ENCODE data around the gene METTL6.
"Not testable (repeated sequence)": the region's sequence is repeated elsewhere in the genome, so short reads cannot be mapped to it uniquely, and the experiment has no call there.

METTL6 gene

GRCh38 chr3:15387171-15387581, 40.2 kb downstream of the METTL6 start:
- no peak overlapping the region for H3K23ac ChIP-seq (ENCODE audit: low read length)
- DNase-seq = no peak
- no peak overlapping the region for H2AK5ac ChIP-seq (ENCODE audit: low read length)
- no peaks in the 10 kb centered on the region for H3K36me3 ChIP-seq (ENCODE audit: control insufficient read depth, insufficient read depth, low read length)
- no peaks in the 10 kb centered on the region for H3K27me3 ChIP-seq (ENCODE audit: insufficient read depth, low read length, poor library complexity)
- H4K8ac ChIP-seq (ENCODE audit: low read depth, low read length) = no peak overlapping the region
- no peaks in the 10 kb centered on the region for H3K79me2 ChIP-seq (ENCODE audit: control insufficient read depth, insufficient read depth, low read length)
- no peak overlapping the region for H3K27ac ChIP-seq (ENCODE audit: low read depth, low read length)
- H3K18ac ChIP-seq (ENCODE audit: low read length) = no peak overlapping the region
- H3K4me2 ChIP-seq (ENCODE audit: low read length) = no peak overlapping the region
- H3K4ac ChIP-seq (ENCODE audit: low read depth, low read length) = no peak overlapping the region
- no peak overlapping the region for H2BK5ac ChIP-seq (ENCODE audit: low read length)
- no peak overlapping the region for H4K5ac ChIP-seq (ENCODE audit: low read length)
- no peaks in the 10 kb centered on the region for H3K4me1 ChIP-seq (ENCODE audit: control insufficient read depth, low read depth, low read length)
- no peaks in the 10 kb centered on the region for H3K79me1 ChIP-seq (ENCODE audit: low read length)
- H3K4me3 ChIP-seq (ENCODE audit: low read length) = no peak overlapping the region
- no CpG with 5 or more reads among the region's 1 CpG for WGBS (ENCODE audit: extremely low coverage, insufficient coverage, low lambda C conversion rate)
- no peak overlapping the region for H2BK120ac ChIP-seq (ENCODE audit: low read depth, low read length)
- H3K56ac ChIP-seq (ENCODE audit: low read length) = no peak overlapping the region
- no peak overlapping the region for H3K9ac ChIP-seq (ENCODE audit: low read length)
- H2BK15ac ChIP-seq (replicated peaks; ENCODE audit: low read depth) = no peak overlapping the region

- H3K27ac ChIP-seq (ENCODE audit: low read depth, low read length); H3K56ac ChIP-seq (ENCODE audit: low read length); H2BK15ac ChIP-seq (replicated peaks; ENCODE audit: low read depth); H3K4me1 ChIP-seq (ENCODE audit: control insufficient read depth, low read depth, low read length); H3K9ac ChIP-seq (ENCODE audit: low read length); H3K4me2 ChIP-seq (ENCODE audit: low read length); H2AK5ac ChIP-seq (ENCODE audit: low read length); H3K4ac ChIP-seq (ENCODE audit: low read depth, low read length); H2BK120ac ChIP-seq (ENCODE audit: low read depth, low read length); H3K23ac ChIP-seq (ENCODE audit: low read length); H3K79me1 ChIP-seq (ENCODE audit: low read length); H2BK5ac ChIP-seq (ENCODE audit: low read length); DNase-seq; H3K18ac ChIP-seq (ENCODE audit: low read length); H3K36me3 ChIP-seq (ENCODE audit: control insufficient read depth, insufficient read depth, low read length); H3K79me2 ChIP-seq (ENCODE audit: control insufficient read depth, insufficient read depth, low read length); H3K27me3 ChIP-seq (ENCODE audit: insufficient read depth, low read length, poor library complexity); H3K4me3 ChIP-seq (ENCODE audit: low read length); H4K5ac ChIP-seq (ENCODE audit: low read length); H4K8ac ChIP-seq (ENCODE audit: low read depth, low read length): not testable (repeated sequence)
- no CpG with 5 or more reads among the region's 5 CpGs for WGBS (ENCODE audit: extremely low coverage, insufficient coverage, low lambda C conversion rate)
Observed at GRCh38 chr3:15386654-15386955, 40.7 kb downstream of the METTL6 start.

- Histone ChIP-seq H3K4me2 (ENCODE audit: low read length) (no peak overlapping the region), H3K4ac (ENCODE audit: low read depth, low read length) (no peak overlapping the region), H3K79me1 (ENCODE audit: low read length) (no peaks in the 10 kb centered on the region), H2BK15ac (replicated peaks; ENCODE audit: low read depth) (no peak overlapping the region), H4K5ac (ENCODE audit: low read length) (no peak overlapping the region), H3K27me3 (ENCODE audit: insufficient read depth, low read length, poor library complexity) (no peaks in the 10 kb centered on the region), H3K27ac (ENCODE audit: low read depth, low read length) (no peak overlapping the region), H2BK120ac (ENCODE audit: low read depth, low read length) (no peak overlapping the region), H3K4me3 (ENCODE audit: low read length) (no peak overlapping the region), H2AK5ac (ENCODE audit: low read length) (no peak overlapping the region), H2BK5ac (ENCODE audit: low read length) (no peak overlapping the region), H4K8ac (ENCODE audit: low read depth, low read length) (no peak overlapping the region), H3K4me1 (ENCODE audit: control insufficient read depth, low read depth, low read length) (no peaks in the 10 kb centered on the region), H3K79me2 (ENCODE audit: control insufficient read depth, insufficient read depth, low read length) (no peaks in the 10 kb centered on the region), H3K36me3 (ENCODE audit: control insufficient read depth, insufficient read depth, low read length) (no peaks in the 10 kb centered on the region), H3K9ac (ENCODE audit: low read length) (no peak overlapping the region), H3K23ac (ENCODE audit: low read length) (no peak overlapping the region), H3K56ac (ENCODE audit: low read length) (no peak overlapping the region), H3K18ac (ENCODE audit: low read length) (no peak overlapping the region)
- WGBS (ENCODE audit: extremely low coverage, insufficient coverage, low lambda C conversion rate) = no CpG with 5 or more reads among the region's 1 CpG
- no peak for DNase-seq
Observed at GRCh38 chr3:15385901-15386653, 41.3 kb downstream of the METTL6 start.

GRCh38 chr3:15385238-15385695, 42.1 kb downstream of the METTL6 start:
- H3K4me2 ChIP-seq (ENCODE audit: low read length); H3K27me3 ChIP-seq (ENCODE audit: insufficient read depth, low read length, poor library complexity); H4K5ac ChIP-seq (ENCODE audit: low read length); H4K8ac ChIP-seq (ENCODE audit: low read depth, low read length); H2BK120ac ChIP-seq (ENCODE audit: low read depth, low read length); DNase-seq; H3K4ac ChIP-seq (ENCODE audit: low read depth, low read length); H3K4me1 ChIP-seq (ENCODE audit: control insufficient read depth, low read depth, low read length); H3K79me1 ChIP-seq (ENCODE audit: low read length); H2BK15ac ChIP-seq (replicated peaks; ENCODE audit: low read depth); H2BK5ac ChIP-seq (ENCODE audit: low read length); H3K56ac ChIP-seq (ENCODE audit: low read length); H3K4me3 ChIP-seq (ENCODE audit: low read length); H3K27ac ChIP-seq (ENCODE audit: low read depth, low read length); H3K9ac ChIP-seq (ENCODE audit: low read length); H3K18ac ChIP-seq (ENCODE audit: low read length); H2AK5ac ChIP-seq (ENCODE audit: low read length); H3K23ac ChIP-seq (ENCODE audit: low read length); H3K79me2 ChIP-seq (ENCODE audit: control insufficient read depth, insufficient read depth, low read length); H3K36me3 ChIP-seq (ENCODE audit: control insufficient read depth, insufficient read depth, low read length): not testable (repeated sequence)
- no CpG with 5 or more reads among the region's 10 CpGs for WGBS (ENCODE audit: extremely low coverage, insufficient coverage, low lambda C conversion rate)

- no peak for DNase-seq
- Histone ChIP-seq H3K36me3 (ENCODE audit: control insufficient read depth, insufficient read depth, low read length) (no peaks in the 10 kb centered on the region), H3K18ac (ENCODE audit: low read length) (no peak overlapping the region), H3K79me1 (ENCODE audit: low read length) (no peaks in the 10 kb centered on the region), H2BK15ac (replicated peaks; ENCODE audit: low read depth) (no peak overlapping the region), H3K4me2 (ENCODE audit: low read length) (no peak overlapping the region), H3K23ac (ENCODE audit: low read length) (no peak overlapping the region), H3K79me2 (ENCODE audit: control insufficient read depth, insufficient read depth, low read length) (no peaks in the 10 kb centered on the region), H2BK120ac (ENCODE audit: low read depth, low read length) (no peak overlapping the region), H3K4me1 (ENCODE audit: control insufficient read depth, low read depth, low read length) (no peaks in the 10 kb centered on the region), H3K4ac (ENCODE audit: low read depth, low read length) (no peak overlapping the region), H4K5ac (ENCODE audit: low read length) (no peak overlapping the region), H3K27ac (ENCODE audit: low read depth, low read length) (no peak overlapping the region), H4K8ac (ENCODE audit: low read depth, low read length) (no peak overlapping the region), H3K9ac (ENCODE audit: low read length) (no peak overlapping the region), H3K27me3 (ENCODE audit: insufficient read depth, low read length, poor library complexity) (no peaks in the 10 kb centered on the region), H3K4me3 (ENCODE audit: low read length) (no peak overlapping the region), H2AK5ac (ENCODE audit: low read length) (no peak overlapping the region), H2BK5ac (ENCODE audit: low read length) (no peak overlapping the region), H3K56ac (ENCODE audit: low read length) (no peak overlapping the region)
- no CpG with 5 or more reads among the region's 4 CpGs for WGBS (ENCODE audit: extremely low coverage, insufficient coverage, low lambda C conversion rate)
Observed at GRCh38 chr3:15384510-15385237, 42.7 kb downstream of the METTL6 start.

Measured in mesendoderm (in vitro differentiated cells).